Stimulated activated CD4-positive, alpha-beta T cell treated with anti-CD3 and anti-CD28 coated beads, Interleukin-1b, Interleukin-23, amount 100 ng/mL, for 48 hours (primary cell): ENCODE results near the gene TTBK1.

Experiments
- DNase-seq: peaks from one replicate; pipeline ENCODE4 v3.0.0-alpha.2; 2020

Gene TTBK1

DNA sequence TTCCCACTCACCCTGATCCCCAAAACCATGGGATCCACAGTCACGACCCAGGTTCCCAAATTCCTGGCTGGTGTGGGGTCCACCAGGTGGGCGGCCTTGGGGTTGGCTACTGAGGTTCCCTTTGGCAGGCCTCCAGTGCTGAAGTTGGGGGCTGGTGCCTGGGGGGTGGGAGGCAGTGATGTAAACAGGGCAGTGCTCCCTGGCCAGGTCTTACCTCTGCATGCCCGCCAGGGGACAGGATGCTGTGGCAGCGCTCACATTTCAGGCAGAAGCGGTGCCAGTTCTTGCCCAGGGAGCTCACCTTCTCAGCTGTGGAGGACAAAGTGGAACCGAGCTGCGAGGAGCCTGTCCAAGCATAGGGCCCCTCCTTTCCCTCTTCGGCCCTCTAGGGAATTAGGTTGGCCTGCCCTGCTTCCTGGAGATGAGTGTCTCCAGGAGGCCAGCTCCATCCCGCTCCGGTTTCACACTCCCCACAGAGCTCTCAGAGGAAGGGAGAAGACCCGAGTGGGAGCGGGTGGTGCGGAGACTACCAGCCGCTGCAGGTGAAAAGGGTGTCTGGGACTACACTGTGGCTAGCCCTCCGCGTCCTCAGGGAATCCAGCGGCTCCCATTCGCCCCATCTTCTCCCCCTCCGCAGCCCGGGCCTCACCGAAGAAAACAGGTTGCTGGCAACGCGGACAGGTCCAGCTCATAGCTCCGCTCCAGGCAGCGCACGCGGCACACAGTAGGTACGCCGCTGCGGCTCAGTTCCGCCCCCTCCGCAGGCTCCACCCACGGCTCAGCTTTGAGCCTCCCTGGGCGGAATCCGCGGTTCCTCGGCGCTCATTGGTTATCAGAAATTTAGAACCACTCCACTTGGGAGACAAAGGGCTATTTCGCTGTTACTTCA is 65.1 kb downstream of the TTBK1 start, which contains the start of gene CRIP3:
CRIP3 (minus strand) TSS at position 726 of the 889 bp plus-strand sequence; CDS start at position 692, 34 bp downstream.
- DNase-seq = peak; percentile 51

DNA sequence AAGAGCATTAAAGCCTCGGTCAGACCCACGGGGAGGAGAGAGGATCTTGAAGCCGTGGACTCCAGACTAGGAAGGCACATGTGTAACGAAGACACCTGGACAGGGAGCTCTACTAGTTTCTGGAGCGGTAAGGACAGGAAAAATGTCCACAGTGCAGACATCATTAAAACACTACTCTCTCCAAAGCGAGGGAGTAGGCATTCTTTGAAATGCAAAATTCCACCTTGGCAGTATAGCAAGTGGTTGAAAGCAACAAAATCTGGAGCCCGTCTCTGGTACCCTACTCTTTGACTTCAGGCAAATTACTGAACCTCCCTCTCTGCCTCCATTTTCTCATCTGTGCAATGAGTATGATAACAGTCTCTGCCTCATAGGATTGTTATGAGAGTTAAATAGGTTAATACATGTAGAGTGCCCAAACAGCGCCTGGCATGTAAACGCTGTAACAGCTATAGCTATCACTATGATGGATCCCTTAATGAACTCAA is 65.8 kb downstream of the TTBK1 start:
- DNase-seq = no peak

DNA sequence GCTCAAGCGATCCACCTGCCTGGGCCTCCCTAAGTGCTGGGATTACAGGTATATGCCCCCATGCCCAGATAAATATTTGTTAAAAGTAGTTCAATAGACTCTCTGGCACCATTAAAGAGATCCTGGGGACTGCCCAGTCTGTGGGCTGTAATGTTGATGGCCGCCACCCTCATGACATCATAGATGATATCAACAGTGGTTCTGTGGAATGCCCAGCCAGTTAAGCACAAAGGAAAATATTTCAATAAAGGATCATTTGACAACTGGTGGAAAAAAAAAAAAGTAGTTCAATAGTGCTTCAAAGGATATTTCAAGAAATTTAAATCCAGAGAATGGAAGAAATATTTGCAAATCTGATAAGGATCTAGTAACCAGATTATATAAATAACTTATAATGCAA is 66.9 kb downstream of the TTBK1 start:
- DNase-seq = no peak

DNA sequence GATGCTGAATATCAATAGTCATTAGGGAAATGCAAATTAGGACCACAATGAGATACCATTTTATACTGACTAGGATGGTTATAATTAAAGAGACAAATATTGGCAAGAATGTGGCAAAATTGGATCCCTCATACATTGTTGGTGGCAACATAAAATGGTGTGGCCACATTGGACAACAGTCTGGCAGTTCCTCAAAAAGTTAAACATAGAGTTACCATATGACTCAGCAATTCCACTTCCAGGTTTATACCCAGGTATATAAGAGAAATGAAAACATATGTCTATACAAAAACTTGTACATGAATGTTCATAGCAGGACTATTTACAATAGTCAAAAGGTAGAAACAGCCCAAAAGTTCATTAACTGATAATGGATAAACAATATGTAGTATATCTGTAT is 67.3 kb downstream of the TTBK1 start:
- no peak for DNase-seq

DNA sequence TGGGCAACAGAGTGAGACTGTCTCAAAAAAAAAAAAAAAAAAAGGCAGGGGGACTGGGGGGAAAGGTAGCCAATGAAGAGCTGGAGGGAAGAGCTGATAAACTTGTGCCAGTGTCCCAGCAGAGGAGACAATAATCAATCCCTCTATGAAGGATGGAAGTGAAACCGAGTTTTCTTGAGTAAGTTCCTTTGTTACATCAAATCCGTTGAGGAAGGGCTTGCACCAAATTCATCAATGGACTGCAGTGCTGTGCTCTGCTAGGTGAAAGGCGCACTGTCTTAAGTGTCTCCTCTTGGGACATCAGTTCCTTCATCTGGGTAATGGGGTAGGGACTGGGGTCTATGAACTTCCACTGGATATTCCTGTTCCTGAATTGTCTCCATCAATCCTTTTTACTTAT is 68.4 kb downstream of the TTBK1 start:
- DNase-seq = no peak

DNA sequence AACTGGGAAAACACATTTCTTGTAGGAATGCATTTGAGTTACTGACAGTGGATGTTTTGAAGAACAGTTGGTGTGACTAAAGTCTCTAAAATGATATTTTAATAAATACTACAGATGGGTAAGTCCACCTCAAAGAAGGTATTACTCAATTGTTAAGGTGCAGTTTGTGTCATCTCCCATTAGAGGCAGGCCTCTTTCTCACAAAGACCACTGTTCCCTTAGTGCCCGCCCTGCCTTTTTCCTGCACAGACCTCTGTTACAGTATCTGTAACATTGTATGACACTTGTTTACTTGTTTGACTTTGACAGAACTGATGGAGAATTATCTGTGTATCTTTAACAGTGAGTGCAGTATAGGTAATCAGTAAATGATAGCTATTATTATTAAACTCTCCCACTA is 70.5 kb downstream of the TTBK1 start:
- no peak for DNase-seq

DNA sequence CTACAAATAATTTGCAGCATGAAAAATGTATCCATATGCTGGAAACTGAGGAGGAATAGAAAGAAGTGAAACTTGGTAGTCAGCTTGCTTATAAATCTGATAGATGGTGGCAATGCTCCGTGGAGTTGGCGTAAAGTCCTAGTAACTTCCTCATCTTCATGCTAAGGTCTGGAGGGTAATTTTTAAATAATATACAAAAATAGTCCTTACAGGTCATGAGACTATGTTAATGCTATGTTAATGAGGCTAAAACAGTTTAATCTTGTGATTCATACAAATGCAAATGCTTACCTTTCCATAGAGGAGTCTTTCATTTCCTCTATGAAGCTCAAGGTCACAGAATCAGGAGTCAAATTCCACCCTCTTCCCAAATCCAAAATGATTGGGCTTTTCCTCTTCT is 74.7 kb downstream of the TTBK1 start:
- DNase-seq = no peak

DNA sequence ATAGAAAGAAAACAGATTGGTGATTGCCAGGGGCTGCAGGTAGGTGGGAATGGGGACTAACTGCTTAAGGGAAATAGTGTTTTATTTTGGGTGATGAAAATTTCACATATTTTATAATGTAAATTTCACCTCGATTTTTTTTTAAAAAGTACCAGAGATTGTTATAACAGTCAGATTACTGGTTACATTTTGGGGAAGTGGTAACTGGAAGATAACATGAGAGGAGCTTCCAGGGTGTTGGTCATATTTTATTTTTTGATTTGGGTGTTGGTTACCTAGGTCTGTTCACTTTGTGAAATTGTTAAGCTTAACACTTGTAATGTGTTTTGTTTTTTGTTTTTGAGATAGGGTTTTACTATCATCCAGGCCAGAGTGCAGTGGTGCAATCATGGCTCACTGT is 82.6 kb downstream of the TTBK1 start:
- DNase-seq = no peak

DNA sequence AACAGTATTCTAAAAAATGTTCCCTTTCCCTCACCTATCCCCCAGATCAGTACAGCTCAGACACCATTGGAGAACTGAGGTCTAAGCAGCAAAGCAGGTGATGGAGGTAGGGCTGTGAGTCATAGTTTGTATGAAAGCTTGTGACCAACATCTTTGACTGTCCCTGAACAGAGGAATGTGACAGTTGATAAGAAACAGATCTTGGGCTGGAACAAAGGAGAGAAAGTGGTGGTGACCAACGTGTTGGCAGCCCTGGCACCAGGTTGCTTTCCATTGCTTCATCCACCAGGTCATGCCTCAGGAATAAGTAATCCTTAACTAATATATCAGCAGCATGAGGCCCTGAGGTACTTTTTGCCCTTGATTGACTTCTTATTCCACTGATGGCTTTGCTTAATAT is 85.2 kb downstream of the TTBK1 start:
- no peak for DNase-seq

DNA sequence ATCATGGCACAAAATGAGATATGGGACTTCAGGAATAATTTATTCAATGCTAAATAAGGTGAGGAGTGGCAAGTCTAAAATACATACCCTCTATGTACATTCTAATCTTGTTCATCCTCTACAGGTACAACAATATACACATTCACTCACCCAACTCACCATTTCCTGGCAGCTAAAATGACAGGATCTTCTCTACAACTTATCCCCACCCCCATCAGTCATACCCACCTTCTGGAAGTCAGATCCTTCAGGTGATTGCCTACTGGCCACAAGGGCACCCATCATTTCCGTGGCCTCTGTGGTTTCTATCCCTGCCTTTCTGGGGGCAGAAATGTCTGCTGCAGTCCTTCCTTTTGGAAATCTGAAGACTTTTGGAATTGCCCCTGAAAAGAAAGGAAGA is 88.2 kb downstream of the TTBK1 start:
- DNase-seq = no peak

DNA sequence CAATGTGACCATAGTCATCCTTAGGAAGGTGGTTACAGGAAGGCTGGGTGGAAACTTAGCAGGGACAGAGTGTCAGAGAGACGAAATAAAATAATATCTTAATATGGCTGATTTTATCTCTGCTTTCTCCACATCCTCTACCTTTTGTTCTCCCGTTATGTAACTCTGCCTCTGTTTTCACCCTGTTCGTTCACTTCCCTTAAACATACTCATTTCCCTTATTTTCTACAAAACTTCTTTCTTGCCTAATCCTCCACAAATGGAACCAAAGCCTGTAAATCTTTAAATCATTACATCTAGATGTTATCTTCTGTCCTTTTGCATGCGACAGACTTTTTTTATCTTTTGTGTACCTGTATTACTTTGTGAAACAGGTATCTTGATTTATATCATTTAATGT is 88.6 kb downstream of the TTBK1 start:
- no peak for DNase-seq

DNA sequence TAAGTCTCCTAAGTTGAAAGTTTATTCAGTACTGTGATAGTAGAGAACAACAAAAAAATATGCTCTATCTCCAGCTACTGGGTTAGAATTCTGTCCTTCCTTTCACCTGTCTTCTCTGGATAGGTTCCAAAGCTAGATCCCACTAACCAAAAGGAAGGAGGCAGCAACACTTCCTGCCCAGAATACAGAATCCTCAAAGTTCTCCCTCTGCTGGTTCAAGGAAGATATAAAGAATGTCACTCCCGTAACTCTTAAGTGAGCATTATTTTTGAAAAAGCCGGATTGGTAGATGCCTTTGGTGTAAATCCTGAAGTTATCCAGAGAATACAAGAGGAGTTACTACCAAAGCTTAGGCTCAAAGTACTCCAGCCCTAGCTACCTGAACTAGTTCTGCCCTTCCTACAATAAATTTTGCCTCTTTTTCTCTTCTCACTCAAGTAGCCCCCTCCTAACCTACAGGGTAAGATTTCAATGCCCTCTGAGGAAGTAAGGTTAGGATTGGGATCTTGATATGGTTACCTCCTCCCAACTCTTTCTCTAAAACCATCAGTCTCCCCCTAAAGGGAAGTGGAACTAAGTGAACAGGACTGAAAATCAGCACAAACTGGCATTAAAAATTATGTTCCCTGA is 91.3 kb downstream of the TTBK1 start:
- no peak for DNase-seq

DNA sequence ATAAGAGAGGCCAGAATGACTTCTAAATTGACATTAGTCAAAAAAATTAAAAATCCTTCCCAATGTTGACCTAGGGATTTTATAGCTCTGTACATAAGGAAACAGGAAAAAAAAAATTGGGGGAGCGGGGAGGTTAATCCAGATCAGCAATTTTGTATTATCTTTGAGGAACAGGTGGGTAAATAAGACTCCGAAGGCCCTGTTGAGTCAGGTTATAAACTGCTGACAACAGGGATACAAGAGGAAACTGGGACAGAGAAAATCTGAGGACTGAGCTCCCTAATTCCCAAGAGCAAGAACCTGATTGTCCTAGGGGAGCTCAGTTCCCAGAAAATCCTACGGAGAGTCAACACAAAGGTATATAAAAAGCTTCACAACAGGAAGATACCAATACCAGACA is 92.2 kb downstream of the TTBK1 start:
- no peak for DNase-seq

DNA sequence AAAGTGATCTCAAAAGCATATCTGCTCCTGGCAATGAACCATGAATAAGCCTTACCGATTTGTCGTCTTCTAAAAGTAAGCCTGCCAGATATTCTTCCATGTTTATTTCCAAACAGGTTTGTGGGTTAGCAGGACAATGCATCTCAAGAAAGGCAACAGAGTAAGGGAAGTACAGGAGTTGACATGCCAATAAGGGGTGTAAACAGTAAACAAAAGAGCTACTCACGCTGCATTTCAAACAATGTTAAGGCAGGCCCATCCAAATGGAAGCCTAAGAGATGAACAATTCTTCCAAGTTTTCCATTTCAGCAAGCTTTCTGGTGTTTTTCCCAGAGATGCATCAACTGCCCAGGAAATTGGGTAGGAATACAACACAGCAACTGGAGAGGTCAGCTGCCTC is 93.1 kb downstream of the TTBK1 start:
- no peak for DNase-seq
